Brain microvascular endothelial cell (primary cell): Measurements from ENCODE around the gene PKNOX2.

Experiments
- DNase-seq: peaks from one replicate; pipeline ENCODE4 v3.0.0-alpha.2; 2020
- H3K27ac ChIP-seq: fragments of 250-450 bp; sonication (Bioruptor Pico); 2 replicates; pipeline ENCODE4 v1.5.1; 2020; ENCODE audit warnings: mild to moderate bottlenecking, moderate library complexity
- H3K27me3 ChIP-seq: fragments of 250-450 bp; sonication (Bioruptor Pico); replicated peaks from 2 replicates; pipeline ENCODE4 v1.5.1; 2020; ENCODE audit warnings: mild to moderate bottlenecking
- H3K36me3 ChIP-seq: fragments of 250-450 bp; sonication (Bioruptor Pico); replicated peaks from 2 replicates; pipeline ENCODE4 v1.5.1; 2020; ENCODE audit warnings: mild to moderate bottlenecking
- H3K4me3 ChIP-seq: 2 replicates; pipeline ENCODE4 v1.5.1; 2011; ENCODE audit warnings: low read depth, mild to moderate bottlenecking, control low read depth, low read length, moderate library complexity
- CTCF ChIP-seq: IDR thresholded peaks from 2 replicates; pipeline ENCODE4 v1.5.1; 2011; ENCODE audit warnings: low read depth, mild to moderate bottlenecking, moderate library complexity, low read length, control low read depth, inconsistent platforms; ENCODE audit errors: missing control alignments
- in situ Hi-C: cut with HindIII; loops from 2 replicates; pipeline ENCODE4 v1.10.0; 2017; ENCODE audit warnings: low sequenced_read_pairs, low pct_ligation_motif_present

Gene PKNOX2

GRCh38 chr11:125300791-125301218, 136.3 kb downstream of the PKNOX2 start:
- H3K36me3 ChIP-seq = no peaks in the 10 kb centered on the region
- in situ Hi-C loops = no loop called here
- peak; percentile 71 for DNase-seq
- H3K27ac ChIP-seq = no peak overlapping the region
- no peaks in the 10 kb centered on the region for H3K27me3 ChIP-seq
- no peak overlapping the region for H3K4me3 ChIP-seq
- no peak for TF ChIP-seq CTCF

GRCh38 chr11:125301346-125301745, 136.8 kb downstream of the PKNOX2 start:
- no peak for DNase-seq
- H3K4me3 ChIP-seq = no peak overlapping the region
- in situ Hi-C loops = no loop called here
- no peaks in the 10 kb centered on the region for H3K27me3 ChIP-seq
- no peaks in the 10 kb centered on the region for H3K36me3 ChIP-seq
- TF ChIP-seq CTCF = no peak
- no peak overlapping the region for H3K27ac ChIP-seq

GRCh38 chr11:125303186-125303585, 138.6 kb downstream of the PKNOX2 start:
- Histone ChIP-seq H3K27ac (no peak overlapping the region), H3K36me3 (no peaks in the 10 kb centered on the region), H3K27me3 (no peaks in the 10 kb centered on the region), H3K4me3 (no peak overlapping the region)
- in situ Hi-C loops = no loop called here
- TF ChIP-seq CTCF = no peak
- DNase-seq = no peak

- H3K27ac ChIP-seq = no peak overlapping the region
- no peaks in the 10 kb centered on the region for H3K27me3 ChIP-seq
- H3K4me3 ChIP-seq = no peak overlapping the region
- H3K36me3 ChIP-seq = no peaks in the 10 kb centered on the region
- no peak for TF ChIP-seq CTCF
- in situ Hi-C loops = no loop called here
- no peak for DNase-seq
Observed at GRCh38 chr11:125303694-125304093, 139.1 kb downstream of the PKNOX2 start.

- in situ Hi-C loops = no loop called here
- no peaks in the 10 kb centered on the region for H3K27me3 ChIP-seq
- no peak overlapping the region for H3K4me3 ChIP-seq
- DNase-seq = no peak
- H3K36me3 ChIP-seq = no peaks in the 10 kb centered on the region
- H3K27ac ChIP-seq = no peak overlapping the region
- no peak for TF ChIP-seq CTCF
Observed at GRCh38 chr11:125304136-125304535, 139.6 kb downstream of the PKNOX2 start.

- in situ Hi-C loops = no loop called here
- no peak overlapping the region for H3K4me3 ChIP-seq
- H3K36me3 ChIP-seq = no peaks in the 10 kb centered on the region
- no peak for TF ChIP-seq CTCF
- H3K27me3 ChIP-seq = no peaks in the 10 kb centered on the region
- H3K27ac ChIP-seq = no peak overlapping the region
- DNase-seq = no peak
Observed at GRCh38 chr11:125304876-125305275, 140.3 kb downstream of the PKNOX2 start.
